HCEC 1CT (cell line): Measurements from ENCODE around the gene MARK3.

Experiments
- DNase-seq: peaks from one replicate; pipeline ENCODE4 v3.0.0-alpha.2; 2017

Gene MARK3

DNA sequence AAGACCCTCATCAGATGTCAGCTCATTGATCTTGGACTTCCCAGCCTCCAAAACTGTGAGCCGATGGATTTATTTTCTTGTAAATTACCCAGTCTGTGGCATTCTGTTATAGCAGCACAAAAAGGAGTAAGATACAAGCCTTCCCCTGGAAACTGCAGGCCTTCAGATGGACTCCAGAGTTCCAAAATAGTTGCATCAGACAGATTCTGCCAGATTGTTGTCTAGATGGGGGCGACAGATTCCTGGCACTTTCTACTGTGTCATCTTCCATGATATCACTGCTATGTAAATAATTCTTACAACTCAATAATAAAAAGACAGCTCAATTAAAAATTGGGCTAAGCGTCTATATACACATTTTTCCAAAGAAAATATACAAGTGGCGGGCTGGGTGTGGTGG is 17.2 kb upstream of the MARK3 start:
- no peak for DNase-seq

DNA sequence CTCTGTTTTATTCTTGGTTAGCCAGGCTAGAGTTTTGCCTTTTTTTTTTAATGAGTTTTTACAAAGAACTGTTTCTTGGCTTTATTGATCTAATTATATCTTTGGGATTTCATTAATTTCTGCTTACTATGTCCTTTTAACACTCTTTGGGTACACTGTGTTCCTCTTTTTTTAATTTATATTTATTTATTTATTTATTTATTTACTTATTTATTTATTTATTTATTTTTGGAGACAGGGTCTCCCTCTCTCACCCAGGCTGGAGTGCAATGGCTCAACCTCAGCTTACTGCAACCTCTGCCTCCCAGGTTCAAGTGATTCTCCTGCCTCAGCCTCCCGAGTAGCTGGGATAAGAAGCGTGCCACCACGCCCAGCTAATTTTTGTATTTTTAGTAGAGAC is 15.1 kb upstream of the MARK3 start:
- DNase-seq = no peak

DNA sequence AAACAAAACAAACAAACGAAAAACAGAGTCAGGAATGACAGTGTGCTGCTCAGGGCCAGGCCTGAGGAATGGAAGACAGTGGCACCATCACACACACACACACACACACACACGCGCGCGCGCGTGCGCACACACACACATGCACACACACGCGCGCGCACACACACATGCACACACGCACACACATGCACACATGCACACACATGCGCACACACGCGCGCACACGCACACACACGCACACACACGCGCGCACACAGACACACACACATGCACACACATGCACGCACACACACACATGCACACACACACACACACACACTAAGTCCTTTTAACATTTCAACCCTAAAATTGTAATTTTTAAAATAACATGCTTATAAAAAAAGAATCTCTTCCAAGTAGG is 13.2 kb upstream of the MARK3 start:
- no peak for DNase-seq

DNA sequence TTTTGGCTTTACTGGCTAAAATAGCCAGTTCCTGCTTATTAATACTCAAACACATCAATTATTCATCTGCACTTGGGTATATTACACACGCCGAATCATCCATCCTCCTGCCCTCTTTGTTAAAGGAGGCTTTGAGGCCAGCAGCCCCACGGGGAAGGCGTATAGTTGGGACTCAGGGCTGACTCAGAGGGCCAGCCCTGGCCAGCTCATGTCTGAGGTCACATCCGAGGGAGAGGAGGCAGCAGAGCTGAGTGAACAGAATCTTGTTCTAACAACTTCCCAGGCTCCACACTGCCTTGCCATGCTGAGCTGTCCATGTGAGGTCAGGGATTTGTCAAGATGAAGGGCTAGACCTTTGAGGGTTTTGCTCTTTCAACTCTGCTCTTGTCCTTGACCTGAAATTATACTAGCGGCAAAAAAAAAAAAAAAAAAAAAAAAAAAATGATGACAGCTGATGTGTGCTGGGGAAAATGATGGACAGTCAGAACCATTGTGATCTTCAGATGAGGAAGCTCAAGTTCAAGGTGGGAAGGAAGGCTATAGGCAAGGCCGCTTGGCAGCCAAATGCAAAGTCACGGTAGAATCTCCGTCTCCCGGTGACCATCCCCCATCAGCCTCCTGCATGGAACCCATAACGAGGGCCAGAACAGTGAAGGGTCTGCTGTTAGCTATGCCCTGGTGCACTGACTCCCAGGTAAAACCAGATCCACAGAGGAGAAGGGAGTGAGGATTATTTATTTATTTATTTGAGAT is 12.5 kb upstream of the MARK3 start:
- DNase-seq = peak; percentile 97

DNA sequence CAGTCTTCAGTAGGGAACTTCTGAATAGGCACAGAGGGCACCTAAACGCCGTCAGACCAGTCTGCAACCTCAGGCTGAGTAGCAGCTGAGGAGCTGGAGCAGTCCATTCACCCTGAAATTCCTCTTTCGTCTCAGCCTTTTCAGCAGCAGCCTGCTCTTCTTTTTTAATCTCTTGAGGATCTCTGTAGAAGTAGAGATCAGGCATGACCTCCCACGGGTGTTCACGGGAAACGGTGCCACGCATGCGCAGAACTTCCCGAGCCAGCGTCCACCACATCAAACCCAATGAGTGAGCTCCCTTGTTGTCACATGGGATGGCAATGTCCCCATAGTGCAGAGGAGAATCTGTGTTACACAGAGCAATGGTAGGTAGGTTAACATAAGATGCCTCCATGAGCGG is 11.1 kb upstream of the MARK3 start:
- DNase-seq = no peak

DNA sequence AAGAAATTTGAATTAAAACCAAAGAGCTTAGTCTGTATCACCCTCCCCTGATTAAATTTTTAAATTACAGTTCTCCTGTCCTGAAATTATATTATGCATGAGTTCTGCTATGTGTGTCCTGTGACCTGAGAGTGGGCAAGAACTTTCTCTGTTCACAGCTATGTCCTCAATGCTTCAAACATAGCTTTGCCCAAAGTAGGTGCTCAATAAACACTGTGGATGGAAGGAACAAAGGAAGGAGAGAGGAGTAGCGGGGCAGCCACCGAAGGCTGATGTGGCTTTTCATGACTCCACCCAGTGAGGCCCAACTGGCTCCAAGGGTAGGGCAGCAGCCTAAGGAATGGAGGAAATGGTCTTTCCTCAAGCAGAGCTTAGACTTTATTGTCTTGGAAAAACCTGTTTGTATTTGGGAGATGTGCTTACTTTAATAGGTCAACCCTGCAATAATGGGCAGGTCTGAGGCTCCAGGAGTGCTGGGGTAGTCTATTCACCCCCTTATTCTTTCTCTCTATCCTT is 7.6 kb upstream of the MARK3 start:
- DNase-seq = no peak

DNA sequence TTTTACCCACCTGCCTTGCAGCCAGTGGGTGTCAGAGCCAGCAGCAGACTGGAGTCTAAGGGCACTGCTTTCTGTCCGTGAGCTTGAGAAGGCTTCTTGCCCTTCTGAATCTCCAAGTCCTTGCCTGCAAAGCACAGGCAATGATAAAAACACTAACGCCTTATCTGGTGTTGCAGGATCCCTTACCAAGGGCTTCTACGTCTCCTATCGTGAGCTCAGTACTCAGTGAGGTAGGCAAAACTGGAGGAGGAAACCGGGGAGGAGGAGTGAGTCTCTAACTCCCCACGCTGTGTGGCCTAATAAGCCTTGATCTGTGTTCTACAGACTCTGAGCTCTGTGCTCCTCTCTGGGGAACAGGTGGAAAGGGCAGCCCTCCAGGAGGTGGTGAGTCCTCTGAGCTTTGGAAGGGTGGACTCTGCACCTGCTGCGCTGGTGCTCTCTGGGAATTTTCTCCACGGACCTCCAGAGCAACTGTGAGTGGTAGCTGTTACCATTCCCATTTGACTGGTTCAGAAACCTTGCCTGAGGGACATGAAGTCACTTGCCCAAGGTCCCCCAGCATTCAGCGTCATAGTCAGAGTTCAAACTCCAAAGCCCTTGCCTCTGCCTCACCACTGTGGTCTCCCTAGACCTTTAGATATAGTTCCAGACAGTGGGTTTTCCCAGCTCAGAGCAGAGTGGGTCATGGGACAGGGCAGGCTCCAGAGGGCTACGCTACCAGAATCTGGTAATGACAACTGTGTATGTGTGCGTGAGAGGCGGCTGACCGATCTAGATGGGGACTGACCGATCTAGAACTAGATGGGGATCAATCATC is 7.0 kb upstream of the MARK3 start:
- DNase-seq = no peak

DNA sequence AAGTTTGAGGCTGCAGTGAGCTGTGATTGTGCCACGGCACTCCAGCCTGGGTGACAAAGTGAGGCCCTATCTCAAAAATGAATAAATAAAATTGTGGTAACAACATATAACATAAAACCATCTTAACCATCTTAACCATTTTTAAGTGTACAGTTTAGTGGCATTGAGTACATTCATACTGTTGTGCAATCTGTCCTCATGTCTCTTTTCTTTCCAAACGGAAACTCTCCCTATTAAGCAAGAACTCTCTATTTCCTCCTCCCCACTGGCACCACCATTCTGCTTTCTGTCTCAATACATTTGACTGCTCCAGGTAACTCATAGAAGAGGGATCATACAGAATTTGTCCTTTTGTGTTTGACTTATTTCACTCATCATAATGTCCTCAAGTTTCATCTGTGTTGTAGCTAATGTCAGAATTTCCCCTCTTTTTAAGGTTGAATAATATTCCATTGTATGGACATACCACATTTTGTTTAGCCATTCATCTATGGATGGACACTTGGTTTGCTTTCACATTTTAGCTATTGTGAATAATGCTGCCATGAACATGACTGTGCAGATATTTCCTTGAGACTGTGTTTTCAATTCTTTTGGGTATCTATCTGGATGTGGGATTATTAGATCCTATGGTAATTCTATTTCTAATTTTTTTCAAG is 4.4 kb upstream of the MARK3 start:
- DNase-seq = peak; percentile 46

DNA sequence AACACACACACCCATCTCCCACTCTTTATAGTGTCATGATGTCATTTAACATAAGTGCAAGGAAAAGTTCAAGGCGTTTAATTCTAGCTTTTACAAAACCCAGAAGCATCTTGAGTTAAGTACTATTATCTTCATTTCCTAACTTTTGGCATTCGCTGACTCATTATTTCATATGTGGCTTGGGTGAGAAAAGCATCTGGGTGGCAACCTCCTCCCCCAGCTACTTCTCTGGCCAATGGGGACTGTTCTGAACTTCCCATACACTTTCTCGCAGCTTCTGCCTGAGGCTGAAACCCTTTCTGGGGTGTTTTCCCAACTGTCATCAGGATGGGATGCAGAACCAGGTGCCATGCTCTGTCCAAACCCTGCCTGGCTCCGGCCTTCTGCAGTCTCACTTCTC is 2.8 kb upstream of the MARK3 start:
- DNase-seq = peak; percentile 82

DNA sequence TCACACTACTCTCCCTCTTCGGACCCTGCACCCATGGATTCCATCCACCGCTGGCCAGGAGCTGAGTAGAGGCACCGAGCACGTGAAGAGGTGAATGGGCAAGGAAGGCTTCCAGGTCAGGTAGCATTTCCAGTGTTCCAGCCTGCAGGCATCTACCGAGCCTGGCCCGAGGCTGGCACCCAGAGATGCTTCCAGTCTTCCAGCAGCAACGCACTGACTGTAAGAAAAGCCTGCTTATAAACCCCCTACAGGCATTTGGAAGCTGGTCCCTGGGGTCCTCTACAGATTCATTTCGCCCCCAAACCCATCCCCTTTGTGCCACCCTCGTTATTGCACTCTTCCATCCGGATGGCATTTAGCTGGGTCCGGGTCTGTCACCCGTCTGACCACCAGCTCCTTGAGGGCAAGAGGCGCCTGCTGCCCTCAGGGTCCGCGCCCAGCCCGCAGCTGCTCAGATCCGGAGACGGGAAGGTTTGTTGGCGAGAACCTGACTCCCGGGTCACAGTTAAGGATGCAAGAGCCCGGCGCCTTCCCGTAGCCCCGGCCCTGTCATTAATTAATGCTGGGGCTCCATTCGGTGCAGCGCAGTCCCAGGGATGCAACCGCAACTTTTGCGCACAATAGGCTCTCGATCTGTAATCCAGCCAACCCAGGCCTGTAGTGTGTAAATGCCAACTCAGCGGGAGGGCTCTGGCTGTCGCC is 614 bp upstream of the MARK3 start:
- no peak for DNase-seq

DNA sequence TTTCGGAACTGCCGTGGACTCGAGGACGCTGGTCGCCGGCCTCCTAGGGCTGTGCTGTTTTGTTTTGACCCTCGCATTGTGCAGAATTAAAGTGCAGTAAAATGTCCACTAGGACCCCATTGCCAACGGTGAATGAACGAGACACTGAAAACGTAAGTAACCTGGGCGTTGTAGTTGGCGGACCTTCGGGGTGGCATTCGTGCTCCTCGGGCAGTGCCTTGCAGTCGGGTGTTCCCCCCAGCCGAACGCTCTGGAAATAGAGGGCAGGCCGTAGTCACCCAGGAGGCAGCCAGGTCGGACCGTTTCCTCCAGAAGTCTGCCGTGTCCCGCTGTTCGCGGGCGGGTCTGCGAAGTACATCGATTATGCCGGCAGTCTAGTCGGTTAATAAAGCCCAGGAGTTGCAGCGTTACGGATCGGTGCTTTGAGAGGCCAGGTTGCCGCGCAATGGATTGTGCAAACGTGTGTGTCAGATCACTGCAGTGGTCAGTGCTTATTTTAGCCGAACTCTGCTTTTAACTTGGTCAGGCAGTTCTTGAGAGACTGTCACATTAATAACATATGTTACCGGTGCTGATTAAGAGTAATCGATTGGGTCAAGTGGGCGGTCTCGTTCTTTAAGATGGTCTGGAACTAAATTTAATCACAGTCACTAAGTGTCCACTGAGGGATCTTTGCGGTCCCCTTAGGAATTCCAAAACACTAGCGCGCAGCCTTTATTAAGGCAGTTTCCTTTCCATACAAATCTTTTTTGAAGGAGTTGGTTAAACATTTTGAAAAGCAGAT is 906 bp downstream of the MARK3 start:
- peak; percentile 36 for DNase-seq

DNA sequence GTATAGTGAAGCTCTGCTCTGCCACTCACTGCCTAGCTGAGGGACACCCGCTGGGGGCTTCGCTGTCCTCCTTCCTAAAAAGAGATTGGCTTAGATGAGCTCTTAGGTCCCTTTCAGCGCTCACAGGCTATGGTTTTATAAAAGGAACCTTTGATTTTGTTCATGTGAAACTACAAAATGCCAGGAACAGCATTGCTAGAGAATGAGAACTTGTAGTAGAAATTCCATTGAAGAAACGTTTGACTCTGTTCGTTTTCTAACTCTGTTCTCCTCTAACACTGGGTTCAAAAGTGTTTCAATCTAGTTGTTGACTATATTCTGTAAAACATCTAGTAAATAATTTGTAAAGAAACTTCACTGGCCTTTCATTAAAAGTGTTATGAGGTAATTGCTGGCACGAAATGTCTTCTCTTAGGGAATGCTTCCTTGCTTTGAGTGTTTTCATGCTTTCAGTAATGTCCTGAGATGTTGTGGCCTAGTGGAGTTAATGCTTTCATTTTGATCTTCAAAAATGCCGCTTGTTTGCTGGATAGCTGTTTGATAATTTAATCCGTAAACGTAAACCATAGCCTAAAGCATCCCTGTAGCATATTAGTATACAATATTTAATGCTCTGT is 1.6 kb downstream of the MARK3 start:
- DNase-seq = no peak

DNA sequence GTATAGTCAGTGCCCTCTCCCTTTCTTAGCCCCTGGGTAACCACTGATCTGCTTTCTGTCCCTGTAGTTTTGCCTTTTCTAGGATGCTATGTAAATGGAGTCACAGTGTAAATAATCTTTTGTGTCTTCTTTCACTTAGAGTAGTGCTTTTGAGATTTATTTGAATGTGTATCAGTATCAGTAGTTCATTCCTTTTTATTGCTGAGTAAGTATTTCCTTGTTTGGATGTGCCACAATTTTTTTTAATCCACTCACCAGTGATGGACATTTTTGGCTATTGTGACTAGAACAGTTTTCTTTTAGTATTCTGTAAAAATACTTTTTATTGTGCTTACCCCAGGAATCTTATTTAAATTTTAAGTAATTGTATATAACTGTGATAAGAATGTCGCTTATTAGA is 3.4 kb downstream of the MARK3 start:
- no peak for DNase-seq

DNA sequence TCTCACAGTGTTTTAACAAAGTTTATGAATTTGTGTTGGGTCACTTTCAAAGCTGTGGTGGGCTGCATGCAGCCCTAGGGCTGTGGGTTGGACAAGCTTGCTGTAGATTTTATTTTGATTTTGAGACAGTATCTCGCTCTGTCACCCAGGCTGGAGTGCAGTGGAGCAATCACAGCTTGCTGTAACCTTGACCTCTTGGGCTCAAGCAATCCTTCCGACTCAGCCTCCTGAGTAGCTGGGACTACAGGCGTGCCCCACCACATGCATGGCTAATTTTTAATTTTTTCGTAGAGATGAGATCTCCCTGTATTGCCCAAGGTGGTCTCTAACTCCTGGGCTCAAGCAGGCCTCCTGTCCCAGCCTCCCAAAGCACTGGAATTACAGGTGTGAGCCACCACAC is 5.4 kb downstream of the MARK3 start:
- no peak for DNase-seq

DNA sequence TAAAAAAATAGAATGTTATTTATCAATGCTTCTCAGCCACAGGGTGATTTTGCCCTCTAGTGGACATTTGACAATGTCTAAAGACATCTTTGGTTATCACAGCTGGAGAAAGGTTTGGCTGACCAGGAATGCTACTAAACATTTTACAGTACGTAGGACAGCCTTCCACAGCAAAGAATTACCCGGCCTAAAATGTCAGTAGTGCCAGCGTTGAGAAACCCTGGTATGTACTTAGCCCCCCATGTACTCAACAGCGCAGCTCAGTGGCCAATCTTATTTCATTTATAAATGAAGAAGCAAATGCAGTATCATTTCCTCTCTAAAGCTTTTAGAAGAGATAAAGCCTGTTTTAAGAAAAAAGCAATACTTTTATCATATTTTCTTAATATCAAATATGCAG is 5.8 kb downstream of the MARK3 start:
- peak; percentile 79 for DNase-seq

DNA sequence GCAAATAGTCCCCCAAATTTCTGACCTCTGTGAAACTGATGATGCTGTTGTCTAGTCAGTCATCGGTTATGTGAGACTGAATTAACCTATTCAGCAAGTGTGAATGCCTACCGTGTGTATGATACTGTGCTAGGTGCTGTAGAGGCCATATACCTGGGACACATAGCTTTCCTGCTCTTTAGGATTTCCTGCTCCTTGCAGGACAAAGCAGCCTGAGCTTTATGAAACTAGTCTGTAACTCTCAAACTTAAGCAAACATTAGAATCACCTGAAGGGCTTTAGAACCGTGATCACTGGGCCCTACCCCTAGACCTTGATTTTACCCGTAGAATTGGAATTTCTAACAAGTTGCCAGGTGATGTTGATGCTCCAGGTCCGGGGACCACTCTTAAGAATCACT is 6.9 kb downstream of the MARK3 start:
- no peak for DNase-seq

DNA sequence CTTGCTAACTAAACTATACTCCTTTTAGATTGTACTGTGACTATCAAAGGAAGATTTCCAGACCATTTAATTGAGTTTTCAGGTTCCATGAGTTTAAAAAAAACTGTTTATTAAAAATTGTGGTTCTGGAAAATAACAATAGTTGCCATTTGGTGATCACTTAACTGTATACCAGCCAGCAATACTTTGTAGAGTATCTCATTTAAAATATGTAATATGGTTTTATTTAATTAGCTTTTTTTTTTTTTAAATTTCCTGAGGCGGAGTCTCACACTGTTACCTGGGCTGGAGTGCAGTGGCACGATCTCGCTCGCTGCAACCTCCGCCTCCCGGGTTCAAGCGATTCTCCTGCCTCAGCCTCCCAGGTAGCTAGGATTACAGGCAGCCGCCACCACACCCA is 7.4 kb downstream of the MARK3 start:
- DNase-seq = no peak

DNA sequence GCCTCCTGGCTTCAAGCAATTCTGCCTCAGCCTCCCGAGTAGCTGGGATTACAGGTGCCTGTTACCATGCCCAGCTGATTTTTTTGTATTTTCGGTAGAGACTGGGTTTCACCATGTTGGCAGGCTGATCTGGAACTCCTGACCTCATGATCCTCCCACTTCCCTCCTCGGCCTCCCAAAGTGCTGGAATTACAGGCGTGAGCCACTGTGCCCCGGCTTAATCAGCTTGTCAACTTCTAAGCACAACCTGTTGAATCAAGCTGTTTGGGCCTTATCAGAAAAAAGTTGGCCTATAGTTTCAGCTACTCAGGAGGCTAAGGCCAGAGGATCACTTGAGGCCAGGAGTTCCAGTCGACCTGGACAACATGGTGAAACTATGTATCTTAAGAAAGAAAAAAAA is 7.9 kb downstream of the MARK3 start:
- DNase-seq = no peak

DNA sequence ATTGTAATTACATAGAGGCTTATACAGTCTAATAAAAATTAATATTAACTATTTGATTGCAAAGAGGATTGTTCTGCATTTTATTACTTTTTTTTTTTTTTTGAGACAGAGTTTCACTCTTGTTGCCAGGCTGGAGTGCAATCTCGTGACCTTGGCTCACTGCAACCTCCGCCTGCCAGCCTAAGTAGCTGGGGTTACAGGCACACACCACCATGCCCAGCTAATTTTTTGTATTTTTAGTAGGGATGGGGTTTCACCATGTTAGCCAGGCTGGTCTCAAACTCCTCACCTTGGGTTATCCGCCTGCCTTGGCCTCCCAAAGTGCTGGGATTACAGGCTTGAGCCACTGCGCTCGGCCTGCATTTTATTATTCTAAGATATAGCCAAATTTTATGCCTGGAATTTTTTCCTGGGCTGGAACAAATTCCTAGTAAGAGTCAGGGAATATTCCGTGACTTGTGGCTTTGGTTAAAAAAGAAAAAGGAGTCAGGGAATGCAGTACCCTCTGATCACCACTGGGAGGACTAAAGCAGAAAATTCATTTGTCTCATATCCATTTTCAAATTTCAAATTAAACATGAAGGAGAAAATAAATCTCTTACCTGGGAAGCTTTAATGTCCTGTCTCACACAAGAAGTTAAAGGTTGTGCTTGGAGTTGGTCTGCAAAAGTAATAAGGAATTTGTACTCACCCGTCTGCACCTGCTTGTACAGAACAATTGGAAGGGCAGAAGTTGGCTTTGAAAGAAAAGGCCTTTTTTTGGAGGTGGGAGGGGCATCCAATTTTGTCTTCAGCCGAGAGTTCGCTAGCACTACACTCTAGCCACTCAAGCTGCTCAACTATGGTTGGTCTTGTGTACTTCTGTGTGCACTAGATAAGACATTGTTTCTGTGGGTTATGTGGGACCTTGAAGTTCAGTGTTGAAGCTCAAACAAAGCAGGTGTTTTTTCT is 8.7 kb downstream of the MARK3 start:
- DNase-seq = peak; percentile 60

DNA sequence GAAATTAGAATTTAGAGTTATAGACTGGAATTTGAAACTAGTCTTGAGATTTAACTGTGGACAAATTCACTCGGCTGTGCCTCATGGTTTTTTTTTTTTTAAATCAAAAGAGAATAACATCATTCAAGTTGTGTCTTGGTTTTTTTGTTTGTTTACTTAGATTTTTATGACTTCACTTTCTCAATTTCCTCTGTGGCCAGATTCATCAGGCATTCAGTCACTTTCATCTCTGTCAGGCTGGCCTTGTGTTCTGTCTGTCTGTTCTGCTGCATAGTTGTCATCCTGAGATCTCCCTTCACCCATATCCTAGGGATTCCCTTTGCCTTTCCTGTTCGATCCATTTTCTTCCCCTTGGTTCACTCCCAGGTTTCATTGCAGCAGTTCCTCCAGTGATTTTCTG is 10.0 kb downstream of the MARK3 start:
- peak; percentile 72 for DNase-seq

DNA sequence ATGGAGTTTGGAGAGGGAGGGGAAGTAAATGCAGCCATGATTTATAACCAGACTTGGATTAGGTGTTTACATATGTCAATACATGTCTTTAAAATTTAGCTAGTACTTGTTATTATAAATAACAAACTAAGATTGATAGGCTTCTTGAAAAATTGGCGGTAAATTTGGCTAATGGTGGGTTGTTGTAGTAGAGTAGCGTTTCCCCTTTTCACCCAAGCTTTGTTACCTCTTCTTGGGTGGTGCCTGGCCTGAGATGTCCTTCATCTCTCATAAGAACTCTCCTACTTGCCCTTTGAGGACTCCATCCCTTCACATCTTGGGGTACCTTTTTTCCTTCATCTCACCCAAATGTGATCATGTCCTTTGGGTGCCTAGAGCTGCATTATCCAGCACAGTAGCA is 11.2 kb downstream of the MARK3 start:
- no peak for DNase-seq
